Activated CD8-positive, alpha-beta memory T cell treated with anti-CD3 and anti-CD28 coated beads for 36 hours (primary cell): Measurements from ENCODE around the gene SNAI3. TPM values are rescaled to one million over a fixed set of nuclear protein-coding genes. Genes with fewer than 3 reads are reported as not detected.

ENCODE experiments used
- CTCF ChIA-PET: fragments of 350-600 bp; sonication (Branson Sonifier 250); formaldehyde crosslinking; loops from one replicate; lab custom pipeline; 2021; ENCODE audit warnings: antibody characterized with exemption; lab: Charles Lee
- POLR2A ChIA-PET: fragments of 350-600 bp; sonication (Branson Sonifier 250); formaldehyde crosslinking; loops from one replicate; lab custom pipeline; 2021; ENCODE audit warnings: antibody characterized with exemption; lab: Charles Lee
- total RNA-seq, 2 experiments: library from RNA; stranded (reverse); gene quantifications; one replicate each; pipeline ENCODE4 v1.2.3, GENCODE V29; 2021

SNAI3 gene
- total RNA-seq, 2 experiments from 2014 or later: 2.3 TPM

- POLR2A ChIA-PET: interaction anchor here (0.8 to 2.6 kb wide), 3 partner anchors 12 to 134 kb away, joined by 5 to 8 read pairs (median 7); partner anchors contain the start of genes IL17C and PIEZO1
- CTCF ChIA-PET: no interaction called here
Observed at GRCh38 chr16:88651276-88651988, 34.9 kb downstream of the SNAI3 start.

- ChIA-PET CTCF (no interaction called here), POLR2A (interaction anchor here (0.9 to 2.6 kb wide), 4 partner anchors 11 to 79 kb away, joined by 3 to 8 read pairs (median 4); partner anchors contain the start of gene IL17C)
Observed at GRCh38 chr16:88650749-88651275, 35.5 kb downstream of the SNAI3 start, which contains the start of gene CYBA. CYBA (minus strand) TSS chr16:88651053; CDS start chr16:88651013, 40 bp downstream.

- CTCF ChIA-PET: interaction anchor here (1.0 kb wide), 1 partner anchor 35 kb away, joined by 3 read pairs; no protein-coding TSS in a partner anchor
- POLR2A ChIA-PET: interaction anchor here (0.9 to 2.6 kb wide), 6 partner anchors 11 to 80 kb away, joined by 3 to 8 read pairs (median 4); partner anchors contain the start of genes IL17C and ZC3H18
Observed at GRCh38 chr16:88649924-88650748, 36.2 kb downstream of the SNAI3 start.

GRCh38 chr16:88649195-88649923 lies 36.9 kb downstream of the SNAI3 start:
- CTCF ChIA-PET: interaction anchor here (0.7 to 1.5 kb wide), 3 partner anchors 10 to 36 kb away, joined by 3 read pairs; no protein-coding TSS in a partner anchor
- POLR2A ChIA-PET: interaction anchor here (0.9 to 2.6 kb wide), 5 partner anchors 10 to 79 kb away, joined by 3 to 8 read pairs (median 4); partner anchors contain the start of genes IL17C and ZC3H18

- ChIA-PET POLR2A (interaction anchor here (1.0 kb wide), 1 partner anchor 8 kb away, joined by 4 read pairs; no protein-coding TSS in a partner anchor), CTCF (interaction anchor here (0.8 to 1.0 kb wide), 2 partner anchors 21 to 27 kb away, joined by 3 read pairs; no protein-coding TSS in a partner anchor)
Observed at GRCh38 chr16:88647178-88648070, 38.9 kb downstream of the SNAI3 start.

- CTCF ChIA-PET: interaction anchor here (0.8 to 1.0 kb wide), 2 partner anchors 22 to 26 kb away, joined by 3 read pairs; no protein-coding TSS in a partner anchor
- POLR2A ChIA-PET: no interaction called here
Observed at GRCh38 chr16:88646345-88647034, 39.8 kb downstream of the SNAI3 start.

GRCh38 chr16:88645941-88646340 lies 40.4 kb downstream of the SNAI3 start:
- POLR2A ChIA-PET: no interaction called here

GRCh38 chr16:88645455-88645854 lies 40.9 kb downstream of the SNAI3 start:
- CTCF ChIA-PET: no interaction called here
- POLR2A ChIA-PET: no interaction called here

More at GRCh38 chr16:88645941-88646340, 40.4 kb downstream of the SNAI3 start:
- CTCF ChIA-PET: no interaction called here

GRCh38 chr16:88643644-88643932 lies 42.7 kb downstream of the SNAI3 start:
- ChIA-PET CTCF (interaction anchor here (1.4 kb wide), 1 partner anchor 94 kb away, joined by 3 read pairs; no protein-coding TSS in a partner anchor), POLR2A (no interaction called here)

- ChIA-PET CTCF (interaction anchor here (1.4 kb wide), 1 partner anchor 94 kb away, joined by 3 read pairs; no protein-coding TSS in a partner anchor), POLR2A (no interaction called here)
Observed at GRCh38 chr16:88642881-88643643, 43.2 kb downstream of the SNAI3 start.

- CTCF ChIA-PET: no interaction called here
- POLR2A ChIA-PET: interaction anchor here (0.5 to 2.5 kb wide), 3 partner anchors 10 to 38 kb away, joined by 3 to 8 read pairs (median 4); partner anchors contain the start of gene CYBA
Observed at GRCh38 chr16:88640498-88641247, 45.6 kb downstream of the SNAI3 start.

- ChIA-PET POLR2A (interaction anchor here (0.5 to 2.5 kb wide), 4 partner anchors 10 to 48 kb away, joined by 3 to 8 read pairs (median 4); partner anchors contain the start of gene CYBA), CTCF (interaction anchor here (0.8 kb wide), 1 partner anchor 9 kb away, joined by 3 read pairs; no protein-coding TSS in a partner anchor)
Observed at GRCh38 chr16:88640039-88640495, 46.2 kb downstream of the SNAI3 start.

- ChIA-PET CTCF (interaction anchor here (0.8 to 1.6 kb wide), 2 partner anchors 9 to 23 kb away, joined by 3 to 4 read pairs; partner anchors contain the start of gene MVD), POLR2A (interaction anchor here (0.6 to 2.5 kb wide), 5 partner anchors 9 to 860 kb away, joined by 3 to 8 read pairs (median 4); partner anchors contain the start of gene CYBA)
Observed at GRCh38 chr16:88639231-88640038, 46.9 kb downstream of the SNAI3 start.
